GM18508 (cell line): Measurements from ENCODE around the gene LCN12.
"Not testable (repeated sequence)": the region's sequence is repeated elsewhere in the genome, so short reads cannot be mapped to it uniquely, and the experiment has no call there.

Experiments
- ATAC-seq: cut with Tn5 transposase; IDR thresholded peaks from one replicate; pipeline ENCODE4 v1.9.1; 2021; ENCODE audit warnings: moderate number of reproducible peaks; ENCODE audit not compliant: insufficient read depth, unreplicated experiment

LCN12 gene

GRCh38 chr9:137004285-137004684 is 52.2 kb downstream of the LCN12 start:
- not testable (repeated sequence) for ATAC-seq
